ENCODE results near the gene FBN1.

Gene FBN1

DNA sequence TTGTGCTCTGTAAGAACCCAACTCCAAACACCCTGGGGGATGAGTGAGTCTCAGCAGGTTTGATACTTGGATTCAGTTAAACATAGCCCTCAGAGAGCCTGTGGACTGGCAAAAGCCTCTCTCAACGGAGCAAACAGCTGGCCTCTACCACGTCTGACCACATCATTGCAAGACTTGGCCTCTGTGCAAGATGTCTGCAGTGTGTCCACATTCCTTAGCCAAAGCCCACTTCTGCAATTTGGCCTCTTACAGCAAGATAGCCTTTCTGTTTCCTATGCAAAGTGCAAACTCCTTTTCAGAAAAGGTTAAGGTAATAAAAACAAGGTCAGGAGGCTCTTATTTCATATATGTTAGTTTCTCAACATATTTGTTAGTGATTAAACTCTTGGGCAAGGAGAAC, 27.9 kb downstream of the FBN1 start:
- no peak for DNase-seq

- DNase-seq, result no peak
Measured at GRCh38 chr15:48616216-48616615, 29.3 kb downstream of the FBN1 start.

DNA sequence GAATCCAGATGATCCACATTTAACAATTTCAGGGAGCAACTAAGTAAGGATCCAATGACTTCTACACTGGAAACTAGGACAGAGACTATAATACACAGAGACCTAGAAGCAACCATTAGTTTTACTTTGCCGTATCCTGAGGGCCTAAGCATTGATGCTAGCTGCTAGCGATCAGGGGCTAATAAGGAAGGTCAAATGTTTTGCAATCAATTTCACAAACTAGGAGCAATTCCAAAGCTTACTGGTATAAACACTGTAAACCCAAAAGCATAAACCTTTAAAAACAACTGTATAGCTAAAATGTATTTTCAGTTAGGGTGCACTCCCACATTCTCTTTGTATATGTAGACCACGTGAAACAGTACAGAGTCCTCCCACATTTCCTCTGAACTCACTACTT, 31.5 kb downstream of the FBN1 start:
- no peak for DNase-seq

DNA sequence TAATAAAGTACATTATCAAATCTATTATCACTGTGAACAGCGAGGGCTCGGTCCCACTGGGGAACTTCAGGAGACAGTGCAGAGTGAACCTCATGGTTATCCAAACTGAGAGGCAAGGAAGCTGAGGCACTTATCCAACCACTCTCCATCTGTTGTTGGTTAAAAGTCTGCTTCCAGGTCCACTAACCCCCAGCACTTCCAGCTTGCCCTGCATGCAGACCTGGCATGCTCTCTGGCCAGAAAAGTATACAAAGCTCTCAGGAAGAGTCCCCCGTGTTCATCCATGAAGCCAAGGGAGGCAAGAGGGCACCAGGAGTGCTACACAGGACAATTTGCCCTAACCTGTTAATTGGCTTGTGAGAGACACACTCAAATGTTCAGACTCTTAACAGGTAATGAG, 36.0 kb downstream of the FBN1 start:
- DNase-seq, result no peak

- no peak for DNase-seq
Measured at GRCh38 chr15:48607846-48608245, 37.7 kb downstream of the FBN1 start.

DNA sequence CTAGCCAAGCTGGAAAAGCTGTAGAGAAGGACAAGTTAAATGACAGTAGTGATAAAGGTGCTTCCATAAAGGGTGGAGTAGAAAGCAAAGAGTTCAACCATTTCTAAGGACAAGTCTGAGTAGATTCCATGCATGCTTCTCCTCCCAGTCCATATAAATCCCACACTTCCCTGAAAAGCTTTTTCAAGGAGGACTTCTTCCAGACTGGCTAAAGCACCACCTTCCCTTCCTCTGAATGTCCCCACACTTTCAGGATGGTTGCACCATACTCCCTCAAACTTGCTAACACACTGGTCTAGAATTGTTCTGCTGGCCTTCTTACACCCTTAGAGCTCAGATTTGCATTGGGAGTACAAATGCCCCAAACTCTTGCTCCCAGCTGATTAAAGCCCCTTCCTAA, 40.9 kb downstream of the FBN1 start:
- DNase-seq, result no peak

DNA sequence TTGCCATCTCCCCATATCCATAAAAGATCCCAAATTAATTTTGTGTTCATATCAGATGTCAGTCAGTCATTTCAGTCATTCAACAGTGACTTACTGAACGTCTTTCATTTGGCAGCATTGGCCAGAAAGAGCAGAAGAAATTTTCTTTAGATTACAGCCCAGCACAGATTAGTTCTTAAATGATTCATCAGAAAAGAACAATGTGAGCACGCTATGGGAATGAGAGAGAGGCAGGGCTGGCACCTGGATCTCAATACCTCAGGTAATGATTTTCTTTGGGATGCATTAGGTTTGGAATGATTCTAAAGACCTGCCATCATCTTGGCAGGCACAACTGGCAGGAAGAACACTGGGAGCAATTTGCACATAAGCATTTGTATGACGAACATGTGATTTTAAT, 41.6 kb downstream of the FBN1 start:
- no peak for DNase-seq

GRCh38 chr15:48603123-48603500, 42.4 kb downstream of the FBN1 start:
- no peak for DNase-seq

GRCh38 chr15:48602358-48603122, 43.0 kb downstream of the FBN1 start:
- no peak for DNase-seq

GRCh38 chr15:48601095-48601494, 44.4 kb downstream of the FBN1 start:
- DNase-seq, result no peak

DNA sequence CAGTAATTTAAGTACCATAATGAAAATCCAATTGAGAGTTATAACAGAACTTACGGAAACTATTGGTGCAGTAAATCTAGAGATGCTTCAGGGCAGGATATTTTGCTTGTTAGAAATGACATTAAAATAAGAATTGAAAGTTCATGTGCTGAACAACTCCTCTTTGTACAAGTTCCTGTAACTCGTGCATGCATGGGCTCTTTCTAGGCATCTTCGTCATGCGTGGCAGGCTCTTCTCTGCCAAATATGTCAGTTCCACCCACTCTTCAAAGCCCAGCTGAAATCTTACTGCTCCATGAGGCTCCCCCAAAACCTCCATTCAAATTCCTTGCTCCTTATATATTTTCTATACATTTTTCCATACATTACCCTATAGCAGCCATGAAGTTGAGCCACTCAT, 48.7 kb downstream of the FBN1 start:
- no peak for DNase-seq

- no peak for DNase-seq
Measured at GRCh38 chr15:48596415-48596814, 49.1 kb downstream of the FBN1 start.

DNA sequence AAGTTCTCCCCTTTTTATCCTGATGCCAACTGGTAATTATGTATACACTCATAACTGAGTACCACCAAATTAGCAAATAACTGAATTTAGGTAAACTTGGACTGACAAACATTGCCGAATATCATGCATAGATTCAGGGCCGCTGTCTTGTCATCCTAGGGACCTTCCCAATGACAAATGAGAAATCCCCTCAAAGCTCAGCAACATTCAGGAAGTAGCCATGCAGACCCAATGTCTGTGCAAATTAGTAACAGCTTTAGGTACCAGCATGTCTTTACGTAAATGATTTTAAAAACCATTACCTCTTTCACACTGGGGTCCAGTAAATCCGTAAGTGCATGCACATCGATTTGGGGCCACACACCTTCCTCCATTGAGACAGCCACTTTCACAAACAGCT, 49.5 kb downstream of the FBN1 start:
- DNase-seq, result no peak

- no peak for DNase-seq
Measured at GRCh38 chr15:48592933-48593332, 52.6 kb downstream of the FBN1 start.

DNA sequence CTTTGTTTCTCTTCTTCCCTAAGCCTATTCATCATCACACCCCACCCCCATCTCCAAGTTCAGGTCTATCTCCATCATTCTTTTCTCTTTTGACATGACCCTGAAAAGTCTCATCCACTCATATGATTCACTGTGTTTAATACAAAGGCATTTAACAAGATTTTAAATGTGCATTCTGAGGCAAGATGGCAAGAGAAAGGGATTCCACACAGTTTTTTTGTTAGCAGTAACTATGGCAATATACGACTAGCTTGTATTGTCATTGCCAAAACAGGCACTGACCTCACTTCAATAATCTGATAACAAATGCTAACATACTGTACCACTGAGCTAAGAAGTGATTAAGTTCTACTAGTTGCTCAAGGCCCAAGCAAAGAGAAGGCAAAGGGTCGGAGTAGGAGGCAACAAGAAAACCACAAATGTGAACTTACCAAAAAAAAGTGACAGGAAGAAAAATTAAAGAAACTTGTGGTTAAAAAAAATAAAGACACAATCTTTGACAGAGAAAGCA, 53.2 kb downstream of the FBN1 start:
- no peak for DNase-seq

DNA sequence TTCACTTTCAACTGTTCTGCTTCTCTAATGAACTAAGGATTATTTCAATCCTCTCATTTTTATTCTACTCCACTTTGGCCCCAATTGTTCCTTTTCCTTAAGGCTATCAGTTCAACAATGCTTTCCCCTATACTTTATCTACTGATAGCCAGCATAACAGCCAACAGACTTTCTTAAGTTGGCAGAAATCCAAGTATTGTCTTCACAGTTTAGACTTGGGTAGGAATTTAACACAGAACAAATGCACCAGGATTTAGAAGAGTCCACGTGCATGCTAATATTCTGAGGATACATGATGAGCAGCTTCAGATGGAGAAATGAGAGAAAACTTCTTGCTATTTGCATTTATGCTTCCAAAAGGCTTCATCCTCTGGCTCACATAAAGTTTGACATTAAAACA, 54.8 kb downstream of the FBN1 start:
- no peak for DNase-seq

GRCh38 chr15:48584812-48585563, 60.5 kb downstream of the FBN1 start:
- DNase-seq, result no peak

- DNase-seq, result no peak
Measured at GRCh38 chr15:48584090-48584811, 61.3 kb downstream of the FBN1 start.

DNA sequence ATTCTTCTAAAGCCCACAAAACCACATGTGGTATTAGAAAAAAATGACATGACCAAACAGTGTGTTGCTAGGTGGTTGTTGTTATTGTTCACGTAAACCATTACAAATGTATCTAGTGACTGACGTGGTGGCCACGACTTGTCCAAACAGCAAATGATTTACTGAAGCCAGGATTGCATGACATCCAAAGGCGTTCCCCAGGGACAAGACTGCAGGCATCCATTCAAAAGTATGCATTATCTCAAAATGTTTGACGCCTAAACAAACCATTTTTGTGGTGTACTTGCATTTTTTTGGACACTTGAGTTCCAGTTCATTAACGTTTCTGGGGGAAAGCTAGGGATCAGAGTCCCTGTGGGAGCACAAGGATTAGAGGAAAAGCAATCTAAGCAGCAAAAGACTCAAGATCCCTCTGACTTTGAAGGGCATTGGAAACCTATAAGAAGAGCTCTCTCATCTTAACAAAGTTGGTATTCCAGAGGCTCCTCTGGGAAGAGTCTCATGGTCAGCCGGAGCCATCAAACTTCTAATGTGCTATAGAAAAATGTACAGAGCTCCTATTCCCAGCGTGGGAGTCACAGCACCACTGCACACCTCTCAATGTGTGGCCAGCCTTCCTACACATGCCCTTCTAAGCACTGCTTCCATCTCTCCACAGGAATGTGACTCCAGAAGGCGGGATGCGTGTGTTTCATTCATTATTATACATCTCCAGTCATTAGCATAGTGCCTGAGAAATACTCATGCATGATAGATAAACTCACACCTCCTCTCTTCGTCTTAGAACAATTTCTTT, 62.9 kb downstream of the FBN1 start:
- DNase-seq, result no peak

- DNase-seq, result no peak
Measured at GRCh38 chr15:48581219-48581618, 64.3 kb downstream of the FBN1 start.

DNA sequence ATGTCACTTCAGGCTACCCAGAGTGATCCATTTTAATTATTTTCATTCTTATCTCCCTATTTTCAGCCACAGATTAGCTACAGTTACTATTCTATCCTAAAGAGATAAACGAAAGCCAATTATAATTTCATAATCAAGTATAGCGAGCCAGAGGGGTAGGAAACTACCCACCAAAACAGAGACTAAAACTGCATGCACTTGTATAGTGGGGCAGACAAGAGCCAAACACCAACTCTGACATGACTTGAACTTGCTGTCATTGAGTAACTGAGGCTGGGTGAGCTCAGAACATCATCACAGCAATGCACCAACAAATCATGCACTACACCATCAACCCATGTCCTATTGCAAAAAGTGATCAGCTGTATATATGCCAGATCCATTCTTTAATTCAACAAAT, 64.8 kb downstream of the FBN1 start:
- DNase-seq, result no peak

DNA sequence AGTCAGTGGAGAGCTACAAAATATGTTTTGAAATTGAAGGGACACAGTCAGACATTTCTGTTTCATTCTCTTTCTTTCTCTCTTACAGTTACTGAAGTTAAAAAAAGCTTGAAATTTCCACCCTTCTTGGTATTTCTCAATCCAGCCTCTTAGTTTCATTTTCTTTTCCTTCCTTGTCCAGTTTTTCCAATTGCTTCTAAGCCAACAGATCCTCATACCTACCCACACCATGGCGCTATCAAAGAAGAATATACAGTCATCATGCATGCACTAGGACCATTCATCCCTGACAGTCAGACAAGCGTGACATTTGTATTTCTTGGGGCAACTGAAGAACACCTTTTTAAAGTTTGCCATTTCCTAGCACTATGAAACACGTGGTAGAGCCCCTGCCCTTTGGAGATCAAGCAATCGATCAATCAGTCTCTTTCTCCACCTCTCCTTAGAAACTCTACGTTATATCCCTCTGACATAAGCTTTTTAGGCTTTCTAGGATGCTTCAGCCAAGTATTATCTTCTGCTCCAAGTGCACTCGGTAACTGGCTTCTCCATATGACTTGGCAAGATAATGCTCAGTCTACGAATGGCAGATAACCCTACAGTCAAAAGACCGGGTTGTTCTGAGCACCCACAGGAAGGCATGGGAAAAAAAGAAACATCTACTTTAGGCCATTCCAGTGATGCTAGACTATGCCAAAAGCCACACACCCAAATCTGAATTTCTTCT, 65.4 kb downstream of the FBN1 start:
- DNase-seq, result no peak
